ENCODE data around the gene SEMA3D. TPM values are rescaled to one million over a fixed set of nuclear protein-coding genes. Genes with fewer than 3 reads are reported as not detected.

SEMA3D gene
- total RNA-seq, 6 experiments from 2014 or later: 0.18 to 1.3 (median 0.30) TPM

DNA sequence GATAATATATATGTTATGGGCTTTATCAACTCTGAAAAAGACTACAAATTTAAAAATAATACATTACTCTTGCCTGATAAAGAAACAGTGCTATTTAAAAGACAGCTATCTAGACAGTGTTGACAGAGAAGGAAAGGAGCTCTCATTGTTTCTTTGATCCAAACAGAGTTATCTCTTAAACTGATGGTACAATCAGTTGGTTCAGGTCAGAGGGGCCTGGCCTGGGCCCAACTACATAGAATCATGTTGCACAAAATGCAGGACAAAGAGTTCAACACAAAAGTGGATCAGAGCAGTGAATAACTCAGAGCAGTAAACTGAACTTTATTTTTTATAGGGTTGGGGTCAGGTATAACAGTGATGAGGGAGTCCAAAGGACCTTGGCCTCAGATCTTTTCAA lies 33.8 kb upstream of the SEMA3D start:
- Histone ChIP-seq H3K27me3 (no peaks in the 10 kb centered on the region), H3K4me3 (no peak overlapping the region), H3K9me3 (peaks cover 0 to 3% (median 0%) of the 10 kb centered on the region in 4 donors), H3K27ac (no peak overlapping the region), H3K36me3 (no peaks in the 10 kb centered on the region), H3K4me1 (no peaks in the 10 kb centered on the region)
- intact Hi-C loops (cut with DNase I): no loop called here
- DNase-seq (no peak), ATAC-seq (no peak)
- no peak for TF ChIP-seq POLR2A (IDR thresholded peaks at IDR 0.05)
- TF ChIP-seq, protein P1, sequence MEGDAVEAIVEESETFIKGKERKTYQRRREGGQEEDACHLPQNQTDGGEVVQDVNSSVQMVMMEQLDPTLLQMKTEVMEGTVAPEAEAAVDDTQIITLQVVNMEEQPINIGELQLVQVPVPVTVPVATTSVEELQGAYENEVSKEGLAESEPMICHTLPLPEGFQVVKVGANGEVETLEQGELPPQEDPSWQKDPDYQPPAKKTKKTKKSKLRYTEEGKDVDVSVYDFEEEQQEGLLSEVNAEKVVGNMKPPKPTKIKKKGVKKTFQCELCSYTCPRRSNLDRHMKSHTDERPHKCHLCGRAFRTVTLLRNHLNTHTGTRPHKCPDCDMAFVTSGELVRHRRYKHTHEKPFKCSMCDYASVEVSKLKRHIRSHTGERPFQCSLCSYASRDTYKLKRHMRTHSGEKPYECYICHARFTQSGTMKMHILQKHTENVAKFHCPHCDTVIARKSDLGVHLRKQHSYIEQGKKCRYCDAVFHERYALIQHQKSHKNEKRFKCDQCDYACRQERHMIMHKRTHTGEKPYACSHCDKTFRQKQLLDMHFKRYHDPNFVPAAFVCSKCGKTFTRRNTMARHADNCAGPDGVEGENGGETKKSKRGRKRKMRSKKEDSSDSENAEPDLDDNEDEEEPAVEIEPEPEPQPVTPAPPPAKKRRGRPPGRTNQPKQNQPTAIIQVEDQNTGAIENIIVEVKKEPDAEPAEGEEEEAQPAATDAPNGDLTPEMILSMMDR (IDR thresholded peaks at IDR 0.05): no peak

DNA sequence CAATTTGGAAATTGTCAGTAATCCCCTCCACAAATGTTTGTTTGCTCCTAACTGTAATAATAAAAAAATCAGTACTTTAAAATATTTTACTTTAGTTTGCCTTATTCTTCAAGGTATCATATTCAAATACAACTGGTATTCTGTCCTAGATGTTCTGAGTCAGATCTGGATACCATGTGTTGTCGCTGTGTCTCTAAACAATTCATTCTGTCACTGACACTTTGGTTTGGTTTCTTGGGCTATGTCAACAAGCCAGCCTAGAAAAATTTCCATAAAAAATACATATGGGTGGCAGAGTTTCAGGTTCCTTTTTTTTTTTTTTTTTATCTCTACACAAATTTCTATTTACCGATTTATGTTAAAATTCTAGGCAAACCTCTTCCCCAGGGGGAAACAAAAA lies 33.2 kb upstream of the SEMA3D start:
- Histone ChIP-seq H3K9me3 (peaks cover 0 to 4% (median 0%) of the 10 kb centered on the region in 4 donors), H3K4me1 (no peaks in the 10 kb centered on the region), H3K27me3 (no peaks in the 10 kb centered on the region), H3K4me3 (no peak overlapping the region), H3K36me3 (no peaks in the 10 kb centered on the region), H3K27ac (no peak overlapping the region)
- intact Hi-C loops (cut with DNase I): no loop called here
- no peak for TF ChIP-seq POLR2A (IDR thresholded peaks at IDR 0.05)
- TF ChIP-seq, protein P1 (IDR thresholded peaks at IDR 0.05): no peak
- ATAC-seq: no peak
- DNase-seq: no peak
- WGBS (ENCODE audit: insufficient coverage, low coverage, low lambda C conversion rate, missing lambda C conversion rate): 79% methylated on average over 2 of the region's 2 CpGs

DNA sequence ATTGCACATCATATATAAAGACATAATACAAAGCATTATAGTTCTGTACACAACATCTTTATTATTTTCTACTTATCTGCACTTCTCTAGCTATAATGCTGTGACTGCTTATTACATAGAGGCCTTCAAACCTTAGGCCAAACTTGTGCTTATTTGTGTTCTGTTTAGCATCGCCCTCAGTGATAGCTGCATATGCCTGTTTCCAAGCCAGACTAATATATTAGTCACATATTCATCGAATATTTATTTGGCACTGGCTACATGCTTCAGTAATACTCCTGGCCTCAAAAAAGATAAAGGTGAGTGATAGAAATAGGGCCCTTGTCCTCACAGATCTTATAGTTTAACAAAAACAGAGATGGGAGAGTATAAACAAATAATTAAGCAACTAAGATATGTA lies 30.2 kb upstream of the SEMA3D start:
- no peaks in the 10 kb centered on the region for H3K36me3 ChIP-seq
- intact Hi-C loops (cut with DNase I): no loop called here
- 60% methylated on average over 2 of the region's 2 CpGs for WGBS (ENCODE audit: insufficient coverage, low coverage, low lambda C conversion rate, missing lambda C conversion rate)
- H3K27me3 ChIP-seq: no peaks in the 10 kb centered on the region
- no peaks in the 10 kb centered on the region for H3K4me1 ChIP-seq
- peaks cover 0 to 4% (median 0%) of the 10 kb centered on the region in 4 donors for H3K9me3 ChIP-seq
- ATAC-seq: no peak
- no peak overlapping the region for H3K4me3 ChIP-seq
- H3K27ac ChIP-seq: no peak overlapping the region
- no peak for TF ChIP-seq POLR2A (IDR thresholded peaks at IDR 0.05)
- TF ChIP-seq, protein P1 (IDR thresholded peaks at IDR 0.05): no peak
- no peak for DNase-seq

DNA sequence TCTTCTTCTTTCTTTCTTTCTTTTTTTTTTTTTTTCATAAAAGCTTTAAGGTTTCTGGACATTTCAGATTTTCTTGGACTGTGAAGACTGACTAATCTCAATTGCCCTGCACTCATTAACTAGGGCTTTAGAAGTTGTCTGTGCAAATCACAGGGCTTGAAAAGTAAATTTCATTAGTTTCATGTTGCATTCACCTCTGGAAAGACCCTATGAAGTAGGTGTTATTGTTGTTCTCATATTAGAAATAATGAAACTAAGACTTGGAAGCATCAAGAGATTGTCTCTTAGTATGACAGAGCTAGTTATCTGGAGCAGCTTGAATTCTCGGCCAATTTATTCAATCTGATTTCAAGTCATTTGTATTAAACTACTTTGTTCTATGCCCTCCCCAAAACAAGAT lies 28.2 kb upstream of the SEMA3D start:
- intact Hi-C loops (cut with DNase I): no loop called here
- H3K4me3 ChIP-seq: no peak overlapping the region
- no peaks in the 10 kb centered on the region for H3K36me3 ChIP-seq

More for the DNA sequence above, 28.2 kb upstream of the SEMA3D start:
- DNase-seq (no peak), ATAC-seq (no peak)
- TF ChIP-seq POLR2A (IDR thresholded peaks at IDR 0.05): no peak
- TF ChIP-seq, protein P1 (IDR thresholded peaks at IDR 0.05): no peak
- H3K27ac ChIP-seq: no peak overlapping the region
- 54% methylated on average over 1 of the region's 1 CpG for WGBS (ENCODE audit: insufficient coverage, low coverage, low lambda C conversion rate, missing lambda C conversion rate)
- H3K9me3 ChIP-seq: peaks cover 0 to 4% (median 0%) of the 10 kb centered on the region in 4 donors
- no peaks in the 10 kb centered on the region for H3K4me1 ChIP-seq
- no peaks in the 10 kb centered on the region for H3K27me3 ChIP-seq
